HFFc6 (cell line): ENCODE results near the gene TNIP1. TPM values are rescaled to one million over a fixed set of nuclear protein-coding genes. Genes with fewer than 3 reads are reported as not detected.
A peak's percentile ranks its signal among the peaks of the same experiment; 100 is the strongest.

ENCODE experiments used
- DNase-seq: peaks from one replicate; pipeline ENCODE4 v3.0.0-alpha.2; 2018
- H3K27ac Mint-ChIP-seq: 2 replicates; pipeline ENCODE4 v1.8.0; 2020; ENCODE audit warnings: mild to moderate bottlenecking, mixed read lengths
- H3K27me3 Mint-ChIP-seq: 2 replicates; pipeline ENCODE4 v1.8.0; 2021; ENCODE audit warnings: mild to moderate bottlenecking, moderate library complexity, mixed read lengths; ENCODE audit not compliant: insufficient read depth
- H3K36me3 Mint-ChIP-seq: 2 replicates; pipeline ENCODE4 v1.8.0; 2021; ENCODE audit warnings: low read depth, mixed read lengths
- H3K4me1 Mint-ChIP-seq: 2 replicates; pipeline ENCODE4 v1.8.0; 2020; ENCODE audit warnings: low read depth, mixed read lengths
- H3K4me3 Mint-ChIP-seq: 2 replicates; pipeline ENCODE4 v1.8.0; 2020; ENCODE audit warnings: mild to moderate bottlenecking, moderate library complexity, mixed read lengths
- H3K9me3 Mint-ChIP-seq: 2 replicates; pipeline ENCODE4 v1.8.0; 2020; ENCODE audit warnings: mild to moderate bottlenecking, mixed read lengths
- total RNA-seq, 6 experiments: library from RNA; stranded (reverse); fragmentation: NEBNext Ultra II Directional; extraction: Animal tissue kit (Norgen Biotek cat#: 25700); gene quantifications; 2 replicates in 1 of 6; 3 replicates in 5 of 6; pipeline ENCODE4 v1.2.3, GENCODE V29; 2021
- TF ChIP-seq, protein P1 (sequence below): fragments of 200-600 bp; sonication (generic); IDR thresholded peaks from 2 replicates; pipeline ENCODE4 v1.5.0; 2021; ENCODE audit warnings: antibody characterized with exemption, mild to moderate bottlenecking

Gene TNIP1
- total RNA-seq, 6 experiments from 2014 or later: 81.5 to 105 (median 89.5) TPM

DNA sequence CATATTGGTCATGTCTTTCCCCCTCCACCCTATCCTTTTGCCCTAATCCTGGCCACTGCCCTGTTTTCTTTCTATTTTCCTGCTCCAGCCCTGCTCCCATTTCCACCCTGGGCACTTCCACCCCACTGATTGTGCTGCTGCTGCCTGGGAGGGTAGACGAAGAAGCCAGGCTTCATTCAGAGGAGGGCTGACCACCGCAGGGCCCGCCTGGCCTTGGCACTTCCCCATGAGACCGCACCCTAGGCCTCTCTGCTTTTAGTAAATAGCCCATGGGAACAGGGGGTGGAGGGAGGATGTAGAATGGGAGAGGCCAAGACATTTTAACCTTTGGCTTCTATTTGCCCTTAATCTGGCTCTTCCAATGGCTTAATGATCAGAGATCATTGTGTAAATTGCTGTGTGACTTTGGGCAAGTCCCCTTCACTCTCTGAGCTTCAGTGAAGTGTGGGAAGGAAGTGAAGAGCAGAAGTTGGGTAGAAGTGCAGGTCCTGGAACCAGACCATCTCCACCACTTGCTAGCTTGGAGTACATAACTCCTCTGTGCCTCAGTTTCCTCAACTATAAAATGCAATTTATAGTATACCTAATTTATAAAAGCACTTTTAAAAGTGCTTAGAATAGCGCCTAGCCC is 74.0 kb downstream of the TNIP1 start:
- H3K36me3 Mint-ChIP-seq: no peaks in the 10 kb centered on the region
- H3K27ac Mint-ChIP-seq: no peak overlapping the region
- no peak overlapping the region for H3K4me3 Mint-ChIP-seq
- H3K4me1 Mint-ChIP-seq: peaks cover 19% of the 10 kb centered on the region
- no peak for DNase-seq
- H3K27me3 Mint-ChIP-seq: peaks cover 20% of the 10 kb centered on the region
- TF ChIP-seq, protein P1, sequence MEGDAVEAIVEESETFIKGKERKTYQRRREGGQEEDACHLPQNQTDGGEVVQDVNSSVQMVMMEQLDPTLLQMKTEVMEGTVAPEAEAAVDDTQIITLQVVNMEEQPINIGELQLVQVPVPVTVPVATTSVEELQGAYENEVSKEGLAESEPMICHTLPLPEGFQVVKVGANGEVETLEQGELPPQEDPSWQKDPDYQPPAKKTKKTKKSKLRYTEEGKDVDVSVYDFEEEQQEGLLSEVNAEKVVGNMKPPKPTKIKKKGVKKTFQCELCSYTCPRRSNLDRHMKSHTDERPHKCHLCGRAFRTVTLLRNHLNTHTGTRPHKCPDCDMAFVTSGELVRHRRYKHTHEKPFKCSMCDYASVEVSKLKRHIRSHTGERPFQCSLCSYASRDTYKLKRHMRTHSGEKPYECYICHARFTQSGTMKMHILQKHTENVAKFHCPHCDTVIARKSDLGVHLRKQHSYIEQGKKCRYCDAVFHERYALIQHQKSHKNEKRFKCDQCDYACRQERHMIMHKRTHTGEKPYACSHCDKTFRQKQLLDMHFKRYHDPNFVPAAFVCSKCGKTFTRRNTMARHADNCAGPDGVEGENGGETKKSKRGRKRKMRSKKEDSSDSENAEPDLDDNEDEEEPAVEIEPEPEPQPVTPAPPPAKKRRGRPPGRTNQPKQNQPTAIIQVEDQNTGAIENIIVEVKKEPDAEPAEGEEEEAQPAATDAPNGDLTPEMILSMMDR: no peak
- no peaks in the 10 kb centered on the region for H3K9me3 Mint-ChIP-seq

DNA sequence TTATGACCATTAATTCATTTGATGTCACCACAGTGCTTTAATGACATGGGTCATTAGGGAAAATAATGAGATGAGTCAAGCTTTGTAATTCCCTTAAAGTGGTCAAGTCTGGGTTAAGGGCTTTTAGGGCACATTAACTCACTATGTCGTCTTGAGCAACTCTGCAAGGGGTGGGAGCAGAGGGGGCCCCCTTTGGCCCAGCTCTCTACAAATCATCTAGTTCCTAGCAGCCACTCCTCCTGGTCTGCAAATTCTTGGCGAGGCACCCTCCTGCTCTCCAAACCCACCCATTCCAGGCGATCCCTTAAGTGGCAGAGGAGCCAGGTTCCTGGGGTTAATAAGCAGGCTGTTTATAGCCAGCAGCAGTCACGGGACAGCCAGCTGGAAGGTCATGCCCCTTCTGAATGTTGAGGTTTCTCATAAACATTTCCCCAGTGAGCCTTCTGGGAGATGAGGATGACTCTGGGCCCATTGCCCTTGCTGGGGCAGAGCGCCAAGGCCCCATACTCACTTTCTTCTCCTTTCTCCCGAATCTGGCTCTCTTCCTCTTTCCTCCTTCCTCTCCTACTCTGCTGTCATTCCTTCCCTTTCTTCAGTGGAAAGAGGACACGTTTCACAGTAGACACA is 74.8 kb downstream of the TNIP1 start:
- DNase-seq: peak; percentile 39
- Mint-ChIP-seq H3K4me1 (peaks cover 19% of the 10 kb centered on the region), H3K4me3 (no peak overlapping the region), H3K36me3 (no peaks in the 10 kb centered on the region), H3K9me3 (no peaks in the 10 kb centered on the region), H3K27me3 (peaks cover 20% of the 10 kb centered on the region), H3K27ac (no peak overlapping the region)
- TF ChIP-seq, protein P1: no peak

DNA sequence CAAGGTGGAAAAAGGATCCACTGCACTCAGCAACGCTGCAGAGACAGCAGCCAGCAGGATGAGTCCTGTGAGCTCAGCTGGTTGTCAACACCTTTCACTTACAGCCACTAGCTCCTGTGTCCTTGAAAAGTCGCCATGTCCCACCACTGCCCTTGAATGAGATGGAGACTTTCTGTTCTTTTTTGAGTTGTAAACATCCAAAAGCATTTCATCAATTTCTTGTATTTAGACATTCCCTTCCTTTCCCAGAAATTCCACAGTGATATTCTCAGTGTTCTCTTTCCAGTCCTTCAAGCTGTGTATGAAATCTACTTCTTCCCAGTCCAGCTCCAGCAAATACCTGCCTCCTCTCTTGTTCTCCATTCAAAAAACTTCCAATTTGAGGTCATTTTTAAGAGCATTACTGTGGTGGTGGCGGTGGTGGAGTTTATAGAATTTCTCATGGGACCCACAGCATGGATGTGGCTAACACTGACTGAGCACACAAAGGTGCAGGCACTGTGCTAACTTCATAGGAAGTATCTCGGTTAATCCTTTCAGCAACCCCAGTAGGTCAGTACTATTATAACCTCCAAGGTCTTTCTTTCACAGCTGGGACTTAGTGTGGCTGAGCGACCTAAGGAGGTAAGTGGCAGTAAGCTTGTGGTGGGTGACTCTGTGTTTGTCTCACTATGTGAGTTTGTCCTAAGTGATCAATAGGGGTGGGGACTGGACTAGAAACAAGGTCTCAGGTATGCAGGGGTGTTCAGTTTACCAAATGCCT is 75.5 kb downstream of the TNIP1 start:
- Mint-ChIP-seq H3K27me3 (peaks cover 14% of the 10 kb centered on the region), H3K36me3 (no peaks in the 10 kb centered on the region), H3K27ac (no peak overlapping the region), H3K4me3 (no peak overlapping the region), H3K4me1 (peaks cover 19% of the 10 kb centered on the region), H3K9me3 (no peaks in the 10 kb centered on the region)
- TF ChIP-seq, protein P1: no peak
- no peak for DNase-seq

DNA sequence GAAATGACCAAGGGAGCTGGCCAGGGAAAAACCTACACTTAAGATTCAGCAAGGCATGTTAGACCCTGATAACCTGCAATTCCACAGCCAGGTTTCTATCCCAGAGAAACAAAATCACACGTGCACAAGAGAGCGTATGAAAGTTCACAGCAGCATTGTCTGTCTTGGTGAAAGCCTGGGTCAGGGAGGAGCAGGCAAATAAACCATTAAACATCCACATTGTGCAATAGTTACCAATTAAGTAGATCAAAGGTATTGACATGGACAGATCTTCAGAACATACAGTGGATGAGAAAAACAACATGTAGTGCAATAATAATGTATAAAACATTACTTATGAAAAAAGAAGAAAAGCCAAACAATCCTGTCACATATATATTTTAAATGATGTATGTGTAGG is 76.3 kb downstream of the TNIP1 start:
- H3K27ac Mint-ChIP-seq: no peak overlapping the region
- no peaks in the 10 kb centered on the region for H3K36me3 Mint-ChIP-seq
- TF ChIP-seq, protein P1: no peak
- DNase-seq: no peak
- H3K4me1 Mint-ChIP-seq: peaks cover 19% of the 10 kb centered on the region
- H3K27me3 Mint-ChIP-seq: peaks cover 9% of the 10 kb centered on the region
- no peak overlapping the region for H3K4me3 Mint-ChIP-seq
- H3K9me3 Mint-ChIP-seq: no peaks in the 10 kb centered on the region

DNA sequence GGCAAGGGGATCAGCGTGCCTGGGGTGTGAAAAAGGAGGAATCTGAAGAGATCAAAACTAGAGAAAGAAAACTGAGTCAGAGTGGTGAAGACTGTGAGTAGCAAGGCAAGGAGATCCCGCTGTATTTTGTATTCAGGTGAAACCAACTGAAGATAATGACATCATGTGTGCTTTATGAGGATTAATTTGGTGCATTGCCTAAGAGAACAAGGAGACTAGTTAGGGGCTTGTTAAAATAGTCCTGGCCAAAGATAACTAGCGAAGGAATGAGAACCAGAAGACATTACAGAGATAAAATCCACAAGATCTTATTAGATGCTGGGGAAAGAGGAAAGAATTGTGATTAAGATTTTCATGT is 77.4 kb downstream of the TNIP1 start:
- H3K4me3 Mint-ChIP-seq: no peak overlapping the region
- H3K27ac Mint-ChIP-seq: no peak overlapping the region
- H3K27me3 Mint-ChIP-seq: peaks cover 2% of the 10 kb centered on the region
- H3K9me3 Mint-ChIP-seq: no peaks in the 10 kb centered on the region
- peaks cover 19% of the 10 kb centered on the region for H3K4me1 Mint-ChIP-seq
- no peaks in the 10 kb centered on the region for H3K36me3 Mint-ChIP-seq
- TF ChIP-seq, protein P1: no peak
- no peak for DNase-seq
